HepG2 (cell line): ENCODE results near the gene NR1H3. TPM values are rescaled to one million over a fixed set of nuclear protein-coding genes. Genes with fewer than 3 reads are reported as not detected.

Experiments
- DRAP1 ChIP-seq: IDR thresholded peaks from 2 replicates; pipeline ENCODE4 v1.6.1; 2016; ENCODE audit warnings: missing genetic modification reagents, missing compliant biosample characterization
- ETV5 ChIP-seq: IDR thresholded peaks from 2 replicates; pipeline ENCODE4 v1.6.1; 2018; ENCODE audit warnings: missing biosample characterization, missing genetic modification reagents, inconsistent platforms, borderline replicate concordance
- FOXK1 ChIP-seq: sonication (generic); formaldehyde crosslinking; IDR thresholded peaks from 2 replicates; pipeline ENCODE4 v1.4.0; 2020; ENCODE audit warnings: low read depth, missing genetic modification reagents, borderline replicate concordance
- KDM6A ChIP-seq: IDR thresholded peaks from 2 replicates; pipeline ENCODE4 v1.6.1; 2016; ENCODE audit warnings: low read depth
- MED1 ChIP-seq: sonication (generic); formaldehyde crosslinking; IDR thresholded peaks from 2 replicates; pipeline ENCODE4 v1.4.0; 2020; ENCODE audit warnings: missing genetic modification reagents
- MTA3 ChIP-seq: sonication (generic); formaldehyde crosslinking; IDR thresholded peaks from 2 replicates; pipeline ENCODE4 v1.4.0; 2020; ENCODE audit warnings: missing genetic modification reagents
- NFIC ChIP-seq: IDR thresholded peaks from 2 replicates; pipeline ENCODE4 v1.6.1; 2012; ENCODE audit warnings: mild to moderate bottlenecking, low read length, inconsistent platforms
- SNAPC4 ChIP-seq: sonication (generic); formaldehyde crosslinking; IDR thresholded peaks from 2 replicates; pipeline ENCODE4 v1.4.0; 2020; ENCODE audit warnings: mild to moderate bottlenecking, missing genetic modification reagents
- ZC3H13 ChIP-seq: sonication (generic); formaldehyde crosslinking; IDR thresholded peaks from 2 replicates; pipeline ENCODE4 v1.8.1; 2023; ENCODE audit warnings: mild to moderate bottlenecking, missing genetic modification reagents, moderate library complexity
- ZNF614 ChIP-seq: IDR thresholded peaks from 2 replicates; pipeline ENCODE4 v1.6.1; 2018; ENCODE audit warnings: missing biosample characterization, missing genetic modification reagents, inconsistent platforms, borderline replicate concordance
- ZNF775 ChIP-seq: sonication (generic); formaldehyde crosslinking; IDR thresholded peaks from 2 replicates; pipeline ENCODE4 v1.4.0; 2020; ENCODE audit warnings: missing genetic modification reagents, mild to moderate bottlenecking, moderate library complexity, borderline replicate concordance
- polyA plus RNA-seq, 8 experiments: library from polyadenylated mRNA; depleted of rRNA in 3 of 8; stranded (reverse) in 7 of 8; unstranded in 1 of 8; fragments of >200 nt; fragmentation: Illumina TruSeq in 4 of 8; extraction: Trizol in 4 of 8; gene quantifications; 2 replicates each; pipeline versions ENCODE4 v1.2.1 to v1.2.3, GENCODE V29; 2011 to 2016; ENCODE audit warnings: low read depth in 4 of 8, missing spikeins in 1 of 8, mixed read lengths in 1 of 8; ENCODE audit not compliant: insufficient read depth in 1 of 8
- total RNA-seq, 5 experiments: library from RNA; depleted of rRNA; stranded (reverse); fragments of >200 nt; fragmentation: Illumina TruSeq; extraction: Trizol; gene quantifications; 2 replicates each; pipeline ENCODE4 v1.2.3, GENCODE V29; 2016; ENCODE audit warnings: low read depth in 1 of 5
- TF ChIP-seq, protein P1 (sequence below): sonication (generic); formaldehyde crosslinking; IDR thresholded peaks from 2 replicates; pipeline ENCODE4 v1.5.0; 2020; ENCODE audit warnings: mild to moderate bottlenecking, missing genetic modification reagents, borderline replicate concordance
- TF ChIP-seq, protein P2 (sequence below): sonication (generic); formaldehyde crosslinking; IDR thresholded peaks from 2 replicates; pipeline ENCODE4 v1.5.1; 2020; ENCODE audit warnings: mild to moderate bottlenecking, missing genetic modification reagents, borderline replicate concordance

The NR1H3 gene
- total and polyA plus RNA-seq, 2 of the 13 experiments (the other 11 are each of a cell fraction or from before 2014, with no cell fraction given): 41.8 to 102 TPM

DNA sequence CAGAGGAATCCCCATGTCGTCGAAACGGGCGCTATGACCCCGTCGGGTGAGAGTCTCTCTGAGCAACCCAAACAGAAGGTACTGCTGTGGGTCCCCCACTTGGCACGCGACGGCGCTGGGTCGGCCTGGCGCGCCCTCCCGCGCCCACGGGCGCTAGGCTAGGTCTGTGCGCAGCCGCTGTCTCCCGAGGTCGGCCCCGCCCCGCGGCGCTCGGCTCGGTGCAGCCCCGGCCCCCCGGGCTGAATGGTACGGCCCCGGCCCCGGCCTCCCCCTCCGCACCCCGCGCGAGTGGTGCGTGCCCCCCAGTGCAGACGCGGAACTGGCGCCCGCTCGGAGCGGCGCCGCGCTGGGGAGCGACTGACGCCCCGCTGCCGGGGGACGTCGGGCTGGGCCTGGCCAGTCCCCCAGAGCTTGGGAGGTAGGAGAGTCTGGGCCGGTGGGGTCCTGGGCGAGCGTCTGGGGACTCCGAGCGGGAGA lies 12.1 kb downstream of the NR1H3 start, which contains the start of gene MADD (continued):
- TF ChIP-seq, protein P1, sequence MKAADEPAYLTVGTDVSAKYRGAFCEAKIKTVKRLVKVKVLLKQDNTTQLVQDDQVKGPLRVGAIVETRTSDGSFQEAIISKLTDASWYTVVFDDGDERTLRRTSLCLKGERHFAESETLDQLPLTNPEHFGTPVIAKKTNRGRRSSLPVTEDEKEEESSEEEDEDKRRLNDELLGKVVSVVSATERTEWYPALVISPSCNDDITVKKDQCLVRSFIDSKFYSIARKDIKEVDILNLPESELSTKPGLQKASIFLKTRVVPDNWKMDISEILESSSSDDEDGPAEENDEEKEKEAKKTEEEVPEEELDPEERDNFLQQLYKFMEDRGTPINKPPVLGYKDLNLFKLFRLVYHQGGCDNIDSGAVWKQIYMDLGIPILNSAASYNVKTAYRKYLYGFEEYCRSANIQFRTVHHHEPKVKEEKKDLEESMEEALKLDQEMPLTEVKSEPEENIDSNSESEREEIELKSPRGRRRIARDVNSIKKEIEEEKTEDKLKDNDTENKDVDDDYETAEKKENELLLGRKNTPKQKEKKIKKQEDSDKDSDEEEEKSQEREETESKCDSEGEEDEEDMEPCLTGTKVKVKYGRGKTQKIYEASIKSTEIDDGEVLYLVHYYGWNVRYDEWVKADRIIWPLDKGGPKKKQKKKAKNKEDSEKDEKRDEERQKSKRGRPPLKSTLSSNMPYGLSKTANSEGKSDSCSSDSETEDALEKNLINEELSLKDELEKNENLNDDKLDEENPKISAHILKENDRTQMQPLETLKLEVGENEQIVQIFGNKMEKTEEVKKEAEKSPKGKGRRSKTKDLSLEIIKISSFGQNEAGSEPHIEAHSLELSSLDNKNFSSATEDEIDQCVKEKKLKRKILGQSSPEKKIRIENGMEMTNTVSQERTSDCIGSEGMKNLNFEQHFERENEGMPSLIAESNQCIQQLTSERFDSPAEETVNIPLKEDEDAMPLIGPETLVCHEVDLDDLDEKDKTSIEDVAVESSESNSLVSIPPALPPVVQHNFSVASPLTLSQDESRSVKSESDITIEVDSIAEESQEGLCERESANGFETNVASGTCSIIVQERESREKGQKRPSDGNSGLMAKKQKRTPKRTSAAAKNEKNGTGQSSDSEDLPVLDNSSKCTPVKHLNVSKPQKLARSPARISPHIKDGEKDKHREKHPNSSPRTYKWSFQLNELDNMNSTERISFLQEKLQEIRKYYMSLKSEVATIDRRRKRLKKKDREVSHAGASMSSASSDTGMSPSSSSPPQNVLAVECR: peak; percentile 40
- TF ChIP-seq MED1: 0 out of 2 replicates have a peak, but pooled peaks have one; percentile 21
- TF ChIP-seq ZNF614 (CRISPR knock-in tag): no peak
- TF ChIP-seq KDM6A (CRISPR knock-in tag): no peak
- no peak for TF ChIP-seq ZNF775
- TF ChIP-seq, protein P2, sequence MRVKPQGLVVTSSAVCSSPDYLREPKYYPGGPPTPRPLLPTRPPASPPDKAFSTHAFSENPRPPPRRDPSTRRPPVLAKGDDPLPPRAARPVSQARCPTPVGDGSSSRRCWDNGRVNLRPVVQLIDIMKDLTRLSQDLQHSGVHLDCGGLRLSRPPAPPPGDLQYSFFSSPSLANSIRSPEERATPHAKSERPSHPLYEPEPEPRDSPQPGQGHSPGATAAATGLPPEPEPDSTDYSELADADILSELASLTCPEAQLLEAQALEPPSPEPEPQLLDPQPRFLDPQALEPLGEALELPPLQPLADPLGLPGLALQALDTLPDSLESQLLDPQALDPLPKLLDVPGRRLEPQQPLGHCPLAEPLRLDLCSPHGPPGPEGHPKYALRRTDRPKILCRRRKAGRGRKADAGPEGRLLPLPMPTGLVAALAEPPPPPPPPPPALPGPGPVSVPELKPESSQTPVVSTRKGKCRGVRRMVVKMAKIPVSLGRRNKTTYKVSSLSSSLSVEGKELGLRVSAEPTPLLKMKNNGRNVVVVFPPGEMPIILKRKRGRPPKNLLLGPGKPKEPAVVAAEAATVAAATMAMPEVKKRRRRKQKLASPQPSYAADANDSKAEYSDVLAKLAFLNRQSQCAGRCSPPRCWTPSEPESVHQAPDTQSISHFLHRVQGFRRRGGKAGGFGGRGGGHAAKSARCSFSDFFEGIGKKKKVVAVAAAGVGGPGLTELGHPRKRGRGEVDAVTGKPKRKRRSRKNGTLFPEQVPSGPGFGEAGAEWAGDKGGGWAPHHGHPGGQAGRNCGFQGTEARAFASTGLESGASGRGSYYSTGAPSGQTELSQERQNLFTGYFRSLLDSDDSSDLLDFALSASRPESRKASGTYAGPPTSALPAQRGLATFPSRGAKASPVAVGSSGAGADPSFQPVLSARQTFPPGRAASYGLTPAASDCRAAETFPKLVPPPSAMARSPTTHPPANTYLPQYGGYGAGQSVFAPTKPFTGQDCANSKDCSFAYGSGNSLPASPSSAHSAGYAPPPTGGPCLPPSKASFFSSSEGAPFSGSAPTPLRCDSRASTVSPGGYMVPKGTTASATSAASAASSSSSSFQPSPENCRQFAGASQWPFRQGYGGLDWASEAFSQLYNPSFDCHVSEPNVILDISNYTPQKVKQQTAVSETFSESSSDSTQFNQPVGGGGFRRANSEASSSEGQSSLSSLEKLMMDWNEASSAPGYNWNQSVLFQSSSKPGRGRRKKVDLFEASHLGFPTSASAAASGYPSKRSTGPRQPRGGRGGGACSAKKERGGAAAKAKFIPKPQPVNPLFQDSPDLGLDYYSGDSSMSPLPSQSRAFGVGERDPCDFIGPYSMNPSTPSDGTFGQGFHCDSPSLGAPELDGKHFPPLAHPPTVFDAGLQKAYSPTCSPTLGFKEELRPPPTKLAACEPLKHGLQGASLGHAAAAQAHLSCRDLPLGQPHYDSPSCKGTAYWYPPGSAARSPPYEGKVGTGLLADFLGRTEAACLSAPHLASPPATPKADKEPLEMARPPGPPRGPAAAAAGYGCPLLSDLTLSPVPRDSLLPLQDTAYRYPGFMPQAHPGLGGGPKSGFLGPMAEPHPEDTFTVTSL (CRISPR knock-in tag): no peak
- no peak for TF ChIP-seq MTA3 (CRISPR knock-in tag)
- no peak for TF ChIP-seq FOXK1 (CRISPR knock-in tag)
- no peak for TF ChIP-seq NFIC
- no peak for TF ChIP-seq SNAPC4 (CRISPR knock-in tag)
- TF ChIP-seq DRAP1 (CRISPR knock-in tag): no peak; the same call in 1 of the 2 replicates
- no peak; the same call in 1 of the 2 replicates for TF ChIP-seq ZC3H13 (CRISPR knock-in tag)
- no peak for TF ChIP-seq ETV5 (CRISPR knock-in tag)
